Parathyroid adenoma (tissue), 2 donors: ENCODE data around the gene SPAG6.
A peak's percentile ranks its signal among the peaks of the same experiment; 100 is the strongest.

Source experiments
- H2AFZ ChIP-seq: fragments of 300-600 bp; sonication (generic); one replicate; pipeline ENCODE4 v1.7.0; 2017; ENCODE audit warnings: antibody characterized with exemption, mild to moderate bottlenecking
- H3K27ac ChIP-seq: fragments of 300-600 bp; sonication (generic); one replicate; pipeline ENCODE4 v1.7.0; 2017
- H3K27me3 ChIP-seq: fragments of 300-600 bp; sonication (generic); one replicate; pipeline ENCODE4 v1.7.0; 2017; ENCODE audit warnings: low read length; ENCODE audit not compliant: control insufficient read depth, insufficient read depth
- H3K36me3 ChIP-seq: fragments of 300-600 bp; sonication (generic); one replicate; pipeline ENCODE4 v1.7.0; 2017; ENCODE audit warnings: low read length; ENCODE audit not compliant: control insufficient read depth, insufficient read depth
- H3K4me1 ChIP-seq: fragments of 300-600 bp; sonication (generic); one replicate; pipeline ENCODE4 v1.7.0; 2017; ENCODE audit warnings: control low read depth
- H3K4me2 ChIP-seq: fragments of 300-600 bp; sonication (generic); one replicate; pipeline ENCODE4 v1.7.0; 2017; ENCODE audit warnings: low read length
- H3K4me3 ChIP-seq: fragments of 300-600 bp; sonication (generic); one replicate; pipeline ENCODE4 v1.7.0; 2017; ENCODE audit warnings: low read depth, low read length
- H3K79me2 ChIP-seq: fragments of 300-600 bp; sonication (generic); one replicate; pipeline ENCODE4 v1.7.0; 2017; ENCODE audit warnings: control low read depth
- H3K9ac ChIP-seq: fragments of 300-600 bp; sonication (generic); one replicate; pipeline ENCODE4 v1.7.0; 2017; ENCODE audit warnings: mild to moderate bottlenecking
- H3K9me3 ChIP-seq: fragments of 300-600 bp; sonication (generic); one replicate; pipeline ENCODE4 v1.7.0; 2017; ENCODE audit warnings: low read length; ENCODE audit not compliant: control insufficient read depth
- CTCF ChIP-seq: fragments of 300-600 bp; sonication (generic); IDR thresholded peaks from one replicate; pipeline ENCODE4 v1.7.0; 2017; ENCODE audit warnings: antibody characterized with exemption, mild to moderate bottlenecking
- donor health status: primary hyperparathyroidism.

SPAG6 gene

GRCh38 chr10:22319547-22319979 is 25.7 kb upstream of the SPAG6 start:
- H3K4me2 ChIP-seq: no peak overlapping the region
- H3K9me3 ChIP-seq: no peaks in the 10 kb centered on the region
- TF ChIP-seq CTCF: no peak
- H3K4me1 ChIP-seq: no peaks in the 10 kb centered on the region
- no peak overlapping the region for H2AFZ ChIP-seq
- H3K36me3 ChIP-seq: no peaks in the 10 kb centered on the region
- no peaks in the 10 kb centered on the region for H3K27me3 ChIP-seq
- no peak overlapping the region for H3K9ac ChIP-seq
- peak overlapping the region; percentile 55 for H3K4me3 ChIP-seq
- H3K27ac ChIP-seq: no peak overlapping the region
- H3K79me2 ChIP-seq: no peaks in the 10 kb centered on the region

DNA sequence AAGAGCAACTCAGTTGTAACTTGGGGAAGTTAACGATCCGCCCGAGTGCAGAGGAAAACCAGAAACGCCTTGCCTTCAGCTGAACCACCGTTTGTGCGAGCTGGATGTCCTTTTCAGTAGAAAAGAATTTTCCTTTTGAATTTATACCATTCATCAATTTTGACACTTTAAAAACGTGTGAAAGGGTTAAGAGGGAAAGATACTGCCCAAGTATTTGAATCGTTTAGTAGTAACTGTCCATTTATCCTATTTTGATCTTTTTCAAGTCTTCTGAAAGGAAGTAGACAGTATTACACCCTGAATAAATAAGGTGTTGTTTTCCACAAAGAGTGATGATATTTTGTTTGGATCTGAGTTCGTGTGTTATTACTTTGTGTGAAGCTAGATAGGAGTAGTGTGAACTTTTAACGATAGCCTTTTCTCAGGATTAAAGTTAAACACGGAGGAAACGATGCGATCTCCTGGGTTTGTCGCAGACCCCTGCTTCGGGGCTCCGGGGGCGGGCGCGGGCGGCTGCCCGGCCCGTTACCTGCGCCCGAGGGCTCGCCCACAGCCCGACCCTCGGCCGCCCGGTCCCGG is 25.2 kb upstream of the SPAG6 start:
- Histone ChIP-seq H3K79me2 (no peaks in the 10 kb centered on the region), H3K36me3 (no peaks in the 10 kb centered on the region), H3K9ac (no peak overlapping the region), H3K27ac (peak overlapping the region; percentile 45), H2AFZ (peak overlapping the region; percentile 52), H3K4me2 (peak overlapping the region; percentile 68), H3K27me3 (no peaks in the 10 kb centered on the region), H3K9me3 (no peaks in the 10 kb centered on the region), H3K4me3 (peak overlapping the region; percentile 55), H3K4me1 (no peaks in the 10 kb centered on the region)
- TF ChIP-seq CTCF: no peak

- H3K36me3 ChIP-seq: no peaks in the 10 kb centered on the region
- H3K9me3 ChIP-seq: no peaks in the 10 kb centered on the region
- TF ChIP-seq CTCF: no peak
- no peaks in the 10 kb centered on the region for H3K4me1 ChIP-seq
- no peaks in the 10 kb centered on the region for H3K79me2 ChIP-seq
- peak within 1 kb of the TSS; percentile 82 for H3K4me3 ChIP-seq
- H3K9ac ChIP-seq: peak within 1 kb of the TSS; percentile 92
- H3K27ac ChIP-seq: peak within 1 kb of the TSS; percentile 95
- H2AFZ ChIP-seq: peak within 1 kb of the TSS; percentile 89
- peak within 1 kb of the TSS; percentile 79 for H3K4me2 ChIP-seq
- H3K27me3 ChIP-seq: peaks cover under 1% of the 10 kb centered on the region
These were observed 24.6 kb upstream of the SPAG6 start, which contains the start of gene BMI1 for GRCh38 chr10:22320591-22321155. BMI1 (plus strand) TSS chr10:22321099; CDS start chr10:22326450, 5,351 bp downstream.

- Histone ChIP-seq H3K36me3 (no peaks in the 10 kb centered on the region), H3K9me3 (no peaks in the 10 kb centered on the region), H3K4me1 (no peaks in the 10 kb centered on the region), H3K4me2 (peak overlapping the region; percentile 79), H3K79me2 (no peaks in the 10 kb centered on the region), H3K4me3 (peak overlapping the region; percentile 82), H3K27me3 (peaks cover 4% of the 10 kb centered on the region), H3K27ac (peak overlapping the region; percentile 95), H3K9ac (peak overlapping the region; percentile 92), H2AFZ (peak overlapping the region; percentile 89)
- no peak for TF ChIP-seq CTCF
These were observed 24.0 kb upstream of the SPAG6 start for GRCh38 chr10:22321156-22321923.
